ENCODE data around the gene EXO1. TPM values are rescaled to one million over a fixed set of nuclear protein-coding genes. Genes with fewer than 3 reads are reported as not detected.

The EXO1 gene
- total RNA-seq, 1 experiment from 2014 or later = 32.9 TPM

DNA sequence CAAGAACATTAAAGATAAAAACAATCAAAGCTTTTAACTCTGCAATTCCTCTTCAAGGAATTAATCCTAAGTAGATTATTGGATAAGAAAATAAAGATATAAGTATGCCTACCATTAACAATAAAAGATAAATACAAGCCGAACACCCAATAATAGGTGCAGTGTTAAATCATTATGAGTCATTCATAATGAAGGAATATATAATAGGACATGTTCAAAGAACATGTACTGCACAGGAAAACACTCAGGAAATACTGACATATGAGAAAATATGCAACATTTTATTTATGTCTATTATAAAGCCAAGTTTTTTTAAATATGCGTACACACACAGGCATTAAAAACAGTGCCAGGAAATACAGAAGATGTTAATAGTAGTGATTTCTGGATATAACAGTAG lies 11.1 kb upstream of the EXO1 start:
- Histone ChIP-seq H3K9ac (ENCODE audit: low read length) (no peak overlapping the region), H3K4me3 (replicated peaks in 1 of 2; ENCODE audit: low read depth in 1 of 2, low read length in 2 of 2) (no peak overlapping the region), H3K9me2 (ENCODE audit: insufficient read depth) (no peaks in the 10 kb centered on the region), H3K79me2 (ENCODE audit: insufficient read depth, low read length) (no peaks in the 10 kb centered on the region), H3K4me2 (ENCODE audit: low read length) (no peak overlapping the region), H3K27me3 (ENCODE audit: insufficient read depth, low read length) (no peaks in the 10 kb centered on the region), H3K27ac (ENCODE audit: low read depth, low read length) (no peak overlapping the region), H3K9me3 (ENCODE audit: control insufficient read depth in 1 of 2, insufficient read depth in 1 of 2, low read depth in 1 of 2, low read length in 2 of 2) (no peaks in the 10 kb centered on the region), H3K36me3 (ENCODE audit: control insufficient read depth in 1 of 2, insufficient read depth in 2 of 2, low read length in 2 of 2) (no peaks in the 10 kb centered on the region), H4K20me1 (ENCODE audit: insufficient read depth) (no peaks in the 10 kb centered on the region), H2AFZ (ENCODE audit: low read depth, low read length, poor library complexity, severe bottlenecking) (no peak overlapping the region), H3K4me1 (ENCODE audit: control insufficient read depth in 1 of 2, insufficient read depth in 2 of 2, low read length in 2 of 2) (no peaks in the 10 kb centered on the region)
- DNase-seq (ENCODE audit: low read depth, low spot score) (no peak), ATAC-seq (no peak)
- ChIA-PET POLR2A (no interaction called here), CTCF (no interaction called here), RAD21 (ENCODE audit: low non-redundant PET in 1 of 2, low total read pairs in 2 of 2, uncharacterized antibody in 2 of 2, unreplicated experiment in 2 of 2) (no interaction called here)
- no TSS peak for BruUV-seq (replicated peaks)
- TF ChIP-seq TCF7L2 (IDR thresholded peaks at IDR 0.05; ENCODE audit: borderline replicate concordance, extremely low read depth, insufficient read depth, insufficient read length) (no peak), ZFX (IDR thresholded peaks at IDR 0.05) (no peak), YY1 (IDR thresholded peaks at IDR 0.05; ENCODE audit: extremely low read depth, insufficient replicate concordance, low read depth, low read length) (no peak), ELF1 (IDR thresholded peaks at IDR 0.05; ENCODE audit: borderline replicate concordance, low read depth) (no peak), SIN3A (IDR thresholded peaks at IDR 0.05; ENCODE audit: low read depth) (no peak), SP1 (IDR thresholded peaks at IDR 0.05; ENCODE audit: low read depth) (no peak), FOSL1 (IDR thresholded peaks at IDR 0.05; ENCODE audit: low read depth) (no peak), POLR2A (IDR thresholded peaks at IDR 0.05; ENCODE audit: borderline replicate concordance, extremely low read depth, insufficient read depth, insufficient read length) (no peak), ZNF274 (IDR thresholded peaks at IDR 0.05; ENCODE audit: low read depth, low read length) (no peak), EZH2 (IDR thresholded peaks at IDR 0.05) (no peak), JUND (IDR thresholded peaks at IDR 0.05) (no peak)
- TF ChIP-seq, protein P1, sequence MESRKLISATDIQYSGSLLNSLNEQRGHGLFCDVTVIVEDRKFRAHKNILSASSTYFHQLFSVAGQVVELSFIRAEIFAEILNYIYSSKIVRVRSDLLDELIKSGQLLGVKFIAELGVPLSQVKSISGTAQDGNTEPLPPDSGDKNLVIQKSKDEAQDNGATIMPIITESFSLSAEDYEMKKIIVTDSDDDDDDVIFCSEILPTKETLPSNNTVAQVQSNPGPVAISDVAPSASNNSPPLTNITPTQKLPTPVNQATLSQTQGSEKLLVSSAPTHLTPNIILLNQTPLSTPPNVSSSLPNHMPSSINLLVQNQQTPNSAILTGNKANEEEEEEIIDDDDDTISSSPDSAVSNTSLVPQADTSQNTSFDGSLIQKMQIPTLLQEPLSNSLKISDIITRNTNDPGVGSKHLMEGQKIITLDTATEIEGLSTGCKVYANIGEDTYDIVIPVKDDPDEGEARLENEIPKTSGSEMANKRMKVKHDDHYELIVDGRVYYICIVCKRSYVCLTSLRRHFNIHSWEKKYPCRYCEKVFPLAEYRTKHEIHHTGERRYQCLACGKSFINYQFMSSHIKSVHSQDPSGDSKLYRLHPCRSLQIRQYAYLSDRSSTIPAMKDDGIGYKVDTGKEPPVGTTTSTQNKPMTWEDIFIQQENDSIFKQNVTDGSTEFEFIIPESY (IDR thresholded peaks at IDR 0.05; ENCODE audit: extremely low read depth, insufficient replicate concordance, low read length) = no peak
- TF ChIP-seq, protein P2, sequence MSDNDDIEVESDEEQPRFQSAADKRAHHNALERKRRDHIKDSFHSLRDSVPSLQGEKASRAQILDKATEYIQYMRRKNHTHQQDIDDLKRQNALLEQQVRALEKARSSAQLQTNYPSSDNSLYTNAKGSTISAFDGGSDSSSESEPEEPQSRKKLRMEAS (IDR thresholded peaks at IDR 0.05) = no peak
- intact Hi-C loops (cut with micrococcal nuclease) = no loop called here

All from HCT116 (cell line).